GM12891 (cell line): ENCODE results near the gene CPS1.

Experiments used
- POLR2A ChIP-seq: IDR thresholded peaks from 2 replicates; pipeline ENCODE4 v1.6.1; 2011; ENCODE audit warnings: low read depth, low read length, control low read depth
- POLR2AphosphoS5 ChIP-seq: IDR thresholded peaks from 2 replicates; pipeline ENCODE4 v1.6.1; 2011; ENCODE audit warnings: low read depth, low read length, control low read depth
- POU2F2 ChIP-seq: IDR thresholded peaks from 2 replicates; pipeline ENCODE4 v1.6.1; 2011; ENCODE audit warnings: low read depth, mild to moderate bottlenecking, control low read depth, low read length, moderate library complexity
- SPI1 ChIP-seq: IDR thresholded peaks from 2 replicates; pipeline ENCODE4 v1.6.1; 2011; ENCODE audit warnings: low read depth, low read length, control low read depth
- TAF1 ChIP-seq: IDR thresholded peaks from 2 replicates; pipeline ENCODE4 v1.6.1; 2011; ENCODE audit warnings: low read depth, low read length, control low read depth

DNA sequence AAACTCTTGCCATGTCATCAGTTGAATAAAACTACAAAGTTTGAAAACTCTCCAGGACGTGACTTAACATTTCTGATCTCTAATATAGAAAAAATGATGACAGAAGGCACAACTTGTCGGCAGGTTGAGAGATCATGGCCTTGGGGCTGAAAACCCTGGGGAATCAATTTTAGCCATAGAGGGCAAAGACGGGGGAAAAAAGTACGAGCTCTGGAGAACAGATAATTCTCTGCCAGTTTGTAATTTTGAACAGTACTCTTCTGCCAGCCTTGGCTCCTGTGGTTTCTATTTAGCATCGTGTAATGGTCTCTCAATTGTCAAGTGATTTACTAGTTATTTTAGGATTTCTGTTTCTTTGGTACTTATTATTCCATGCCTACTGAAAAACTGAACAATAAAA lies 25.3 kb upstream of the CPS1 start:
- TF ChIP-seq POLR2AphosphoS5 (no peak), POLR2A (no peak), POU2F2 (no peak), TAF1 (no peak), SPI1 (no peak)
